Left renal pelvis (tissue), 4 donors: ENCODE results near the gene CDK15. TPM values are rescaled to one million over a fixed set of nuclear protein-coding genes. Genes with fewer than 3 reads are reported as not detected.
"Not testable (repeated sequence)": the region's sequence is repeated elsewhere in the genome, so short reads cannot be mapped to it uniquely, and the experiment has no call there.

ENCODE experiments used
- DNase-seq, 4 donors: peaks; one replicate each; pipeline ENCODE4 v3.0.0-alpha.2; 2013; ENCODE audit warnings: low read depth in 4 of 4, low spot score in 3 of 4
- polyA plus RNA-seq, 4 donors: library from polyadenylated mRNA; unstranded; fragments of 120-200 nt; gene quantifications; one replicate each; pipeline ENCODE4 v1.2.1, GENCODE V29; 2013; ENCODE audit not compliant: insufficient read length in 4 of 4

CDK15 gene
- polyA plus RNA-seq, 4 donors = 1.0 to 3.5 (median 1.3) TPM

DNA sequence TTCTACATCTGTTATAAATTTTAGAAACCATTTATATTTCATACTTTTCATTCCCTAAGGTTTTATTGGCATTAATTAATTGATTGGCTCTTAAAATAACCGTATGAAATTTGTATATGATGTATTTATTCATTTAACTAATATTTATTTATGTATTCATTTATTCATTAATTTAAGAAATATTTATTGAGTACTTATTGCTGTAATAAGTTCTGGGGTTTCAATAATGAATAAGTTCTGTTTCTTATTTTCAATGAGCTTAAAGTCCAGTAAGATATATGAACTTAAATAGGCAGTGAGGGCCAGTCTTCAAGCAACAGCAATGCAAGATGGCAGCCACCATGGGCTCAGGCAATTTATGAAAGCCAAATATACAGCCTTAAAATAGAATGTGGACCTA lies 17.9 kb downstream of the CDK15 start:
- DNase-seq = no peak

GRCh38 chr2:201827621-201828020 lies 21.3 kb downstream of the CDK15 start:
- DNase-seq = no peak

DNA sequence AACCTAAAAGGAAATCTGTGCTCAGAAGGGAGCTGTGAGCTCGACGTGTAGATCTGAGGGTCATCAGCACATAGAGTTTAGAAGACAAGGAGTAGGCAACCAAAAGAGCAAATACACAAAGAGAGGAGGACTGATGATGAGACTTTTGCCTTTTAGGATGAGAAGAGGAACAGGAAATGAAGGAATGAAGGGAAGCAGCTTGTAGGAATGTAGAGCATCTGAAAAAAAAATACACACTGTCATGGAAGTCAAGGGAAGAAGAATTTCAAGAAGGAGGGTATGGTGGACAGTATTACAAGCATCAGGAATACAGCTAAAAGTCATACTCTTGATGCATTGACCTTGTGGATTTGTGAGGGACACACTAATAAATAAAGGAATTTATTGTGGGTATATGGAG lies 21.9 kb downstream of the CDK15 start:
- no peak for DNase-seq

- DNase-seq = no peak
Observed at GRCh38 chr2:201830666-201831065, 24.3 kb downstream of the CDK15 start.

DNA sequence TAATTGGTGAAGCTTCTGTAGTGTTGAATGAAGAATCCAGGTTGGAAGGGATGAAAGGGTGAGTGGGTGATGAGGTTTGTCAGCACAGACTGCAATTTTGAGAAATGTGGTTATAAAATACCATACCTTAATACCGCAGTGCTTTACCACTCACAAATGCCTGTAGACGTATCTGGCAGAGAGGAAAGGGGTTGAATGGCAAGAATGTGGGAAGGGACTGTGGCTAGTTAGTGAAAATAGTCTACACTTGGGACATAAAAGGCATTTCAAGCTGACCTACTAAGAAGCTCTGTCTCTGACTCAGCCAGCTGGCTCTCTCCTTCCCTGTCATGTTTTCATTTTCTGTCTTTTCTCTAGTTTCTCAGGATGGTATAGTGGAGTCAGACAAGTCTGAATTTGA lies 25.1 kb downstream of the CDK15 start:
- no peak for DNase-seq

DNA sequence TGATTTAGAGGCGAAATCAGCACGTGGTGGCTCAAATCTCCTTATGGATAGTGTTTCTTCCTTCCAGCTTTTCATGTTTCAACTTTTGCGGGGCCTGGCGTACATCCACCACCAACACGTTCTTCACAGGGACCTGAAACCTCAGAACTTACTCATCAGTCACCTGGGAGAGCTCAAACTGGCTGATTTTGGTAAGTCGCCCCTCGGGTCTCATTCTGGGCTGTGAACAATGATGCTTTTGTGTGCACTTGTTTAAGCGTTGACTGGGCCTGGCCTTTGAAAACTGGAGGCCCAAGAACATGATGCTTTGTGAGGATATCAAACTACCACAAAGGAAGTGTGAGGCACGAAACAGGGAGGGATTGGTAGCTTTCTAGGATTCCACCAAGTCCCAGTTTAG lies 27.4 kb downstream of the CDK15 start:
- DNase-seq = no peak

DNA sequence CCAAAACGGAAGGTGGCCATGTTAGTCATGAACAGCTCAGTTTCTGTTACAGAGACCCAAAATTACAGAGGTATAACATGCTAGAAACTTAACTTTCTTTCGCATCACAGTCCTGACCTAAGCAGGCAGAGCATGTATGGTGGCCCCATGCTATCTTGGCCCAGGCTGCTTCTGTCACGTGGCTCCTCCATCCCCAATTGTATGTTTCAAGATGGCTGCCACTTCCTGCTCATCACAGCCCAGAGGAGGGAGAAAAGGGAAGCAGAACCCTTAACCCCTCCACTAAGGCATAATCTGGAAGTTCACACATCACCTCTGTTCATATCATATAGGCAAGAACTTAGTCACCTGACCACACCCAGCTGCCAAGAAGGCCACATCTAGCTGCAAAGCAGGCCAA lies 28.7 kb downstream of the CDK15 start:
- DNase-seq = no peak

GRCh38 chr2:201837391-201837790 lies 31.1 kb downstream of the CDK15 start:
- DNase-seq = no peak

GRCh38 chr2:201837824-201838431 lies 31.6 kb downstream of the CDK15 start:
- DNase-seq = no peak

DNA sequence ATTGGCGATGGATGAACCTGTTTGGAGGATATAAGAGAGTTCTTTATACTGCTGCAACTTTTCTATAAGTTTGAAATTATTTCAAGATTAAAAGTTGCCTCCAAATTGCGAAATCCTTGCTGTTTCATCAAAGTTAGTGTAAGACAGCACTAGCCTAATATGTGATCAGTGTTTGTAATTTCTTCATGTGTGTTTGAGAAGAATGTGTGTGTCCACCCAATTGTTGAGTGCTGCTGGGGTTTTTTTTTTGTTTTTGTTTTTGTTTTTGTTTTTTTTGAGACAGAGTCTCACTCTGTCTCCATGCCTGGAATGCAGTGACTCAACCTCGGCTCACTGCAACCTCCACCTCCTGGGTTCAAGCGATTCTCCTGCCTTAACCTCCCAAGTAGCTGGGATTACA lies 33.4 kb downstream of the CDK15 start:
- no peak for DNase-seq

GRCh38 chr2:201840726-201841125 lies 34.4 kb downstream of the CDK15 start:
- DNase-seq = no peak

DNA sequence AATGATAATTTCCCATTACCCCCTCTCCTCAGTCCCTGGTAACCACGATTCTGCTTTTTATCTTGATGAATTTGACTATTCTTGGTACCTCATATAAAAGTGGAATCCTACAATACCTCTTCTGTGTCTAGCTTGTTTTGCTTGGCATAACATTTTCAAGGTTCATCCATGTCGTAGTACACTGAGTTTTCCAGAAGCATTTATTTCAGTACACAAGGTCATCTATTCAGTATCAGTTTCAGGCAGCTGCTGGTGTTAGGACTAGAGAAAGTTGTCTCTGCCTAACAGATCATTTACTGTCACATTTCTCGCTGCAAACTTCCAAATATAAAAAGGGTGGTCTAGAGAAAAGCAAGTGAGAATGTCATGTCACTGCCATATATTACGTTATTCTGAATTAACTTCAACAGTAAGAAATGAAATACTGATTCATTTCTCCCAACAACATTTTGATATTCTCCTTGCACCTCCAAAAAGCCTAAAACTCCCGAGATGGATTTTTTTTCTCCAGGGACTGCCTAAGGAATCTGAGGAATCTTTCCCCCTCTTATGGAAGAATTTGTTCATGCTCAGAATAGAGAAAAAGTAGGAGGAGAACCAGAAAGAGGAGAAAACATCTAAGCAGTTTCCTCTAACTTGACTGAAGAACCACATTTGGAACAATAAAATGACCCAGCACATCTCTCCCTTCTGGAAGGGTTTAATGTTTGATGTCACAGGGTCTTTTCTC lies 36.0 kb downstream of the CDK15 start:
- no peak for DNase-seq

GRCh38 chr2:201844922-201845321 lies 38.6 kb downstream of the CDK15 start:
- DNase-seq = not testable (repeated sequence)

DNA sequence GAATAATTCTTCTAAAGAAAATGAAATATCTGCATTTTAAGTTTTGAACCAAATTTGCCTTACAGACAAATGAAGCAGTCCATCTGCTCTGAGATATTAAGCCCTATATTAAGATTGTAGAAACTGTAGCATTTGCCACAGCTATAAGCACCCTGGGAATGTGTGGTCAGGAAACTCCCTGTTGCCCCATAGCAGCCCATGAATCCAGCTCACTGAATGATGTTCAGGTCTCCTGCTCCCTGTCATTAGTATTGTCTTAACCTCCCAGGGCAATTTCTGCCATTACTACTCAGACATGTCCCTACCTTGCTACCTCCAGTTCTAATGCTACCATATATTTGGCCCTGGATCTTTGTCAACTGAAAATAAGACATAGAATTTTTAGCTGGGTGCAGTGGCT lies 41.1 kb downstream of the CDK15 start:
- DNase-seq = no peak

- DNase-seq = no peak
Observed at GRCh38 chr2:201852462-201852861, 46.1 kb downstream of the CDK15 start.

- DNase-seq = no peak
Observed at GRCh38 chr2:201852878-201853415, 46.6 kb downstream of the CDK15 start.

GRCh38 chr2:201854221-201854801 lies 48.0 kb downstream of the CDK15 start:
- DNase-seq = no peak

DNA sequence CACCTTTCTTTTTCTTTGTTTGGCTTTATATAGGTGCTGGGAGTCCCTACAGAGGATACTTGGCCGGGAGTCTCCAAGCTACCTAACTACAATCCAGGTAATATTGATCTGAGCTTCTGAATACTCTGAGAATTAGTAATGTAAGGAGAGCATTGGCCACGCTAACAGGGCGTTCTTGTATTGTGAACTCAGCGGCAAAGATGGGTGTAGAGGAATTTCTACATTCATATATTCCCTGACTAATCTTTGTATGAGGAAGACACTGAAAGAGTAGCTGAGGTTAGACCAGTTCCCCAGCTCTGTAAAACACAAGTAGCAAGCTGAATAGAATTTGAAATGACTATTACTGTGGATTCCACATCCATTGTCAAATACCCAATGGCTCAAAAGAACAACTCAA lies 48.5 kb downstream of the CDK15 start:
- no peak for DNase-seq

- DNase-seq = no peak
Observed at GRCh38 chr2:201855356-201855755, 49.0 kb downstream of the CDK15 start.

- DNase-seq = no peak
Observed at GRCh38 chr2:201857326-201857725, 51.0 kb downstream of the CDK15 start.

DNA sequence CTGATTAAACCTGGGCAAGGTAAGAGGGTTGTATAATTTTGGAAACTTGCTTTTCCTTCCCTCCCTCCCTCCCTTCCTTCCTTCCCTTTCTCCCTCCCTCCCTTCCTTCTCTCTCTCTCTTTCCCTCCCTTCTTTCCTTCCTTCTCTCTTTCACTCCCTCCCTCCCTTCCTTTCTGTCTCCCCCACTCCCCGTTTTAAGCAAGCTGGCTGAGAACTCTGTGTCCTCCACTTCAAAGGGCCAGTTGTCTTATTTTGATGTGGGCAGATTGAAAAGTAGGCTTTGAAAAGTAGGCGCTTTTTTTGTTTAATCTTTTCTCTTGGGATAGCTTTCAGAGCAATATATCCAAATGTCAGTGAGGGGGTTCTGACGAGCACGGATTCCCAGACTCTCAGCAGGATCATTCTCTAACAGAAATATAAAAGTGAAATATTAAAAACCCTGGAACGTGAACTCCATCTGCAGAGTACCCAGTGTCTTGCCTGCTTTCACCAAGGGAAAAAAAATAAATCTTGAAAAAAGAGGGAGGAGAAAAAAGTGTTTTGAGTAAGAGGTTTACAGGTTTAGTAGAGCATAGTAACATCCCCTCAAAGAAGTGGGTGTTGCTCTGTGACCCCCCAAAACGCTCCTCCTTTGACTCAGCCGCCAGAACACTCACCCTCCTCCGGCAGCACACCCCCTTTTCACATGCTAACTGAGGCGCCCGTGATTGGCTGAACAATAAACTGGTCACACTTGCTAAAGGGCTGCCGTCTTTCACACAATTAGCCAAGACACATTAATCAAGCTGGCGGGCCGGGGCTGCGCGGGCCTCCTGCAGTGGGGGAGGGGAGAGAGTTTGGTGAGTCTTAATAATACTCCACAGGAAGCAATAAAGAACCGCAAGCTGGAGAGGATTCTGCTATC lies 52.2 kb downstream of the CDK15 start:
- DNase-seq = peak; percentile 62 to 74 (median 70)
